ENCODE results near the gene ASAP2. TPM values are rescaled to one million over a fixed set of nuclear protein-coding genes. Genes with fewer than 3 reads are reported as not detected.

Gene ASAP2
- total RNA-seq, 2 donors from 2014 or later: 58.1 to 61.7 TPM

DNA sequence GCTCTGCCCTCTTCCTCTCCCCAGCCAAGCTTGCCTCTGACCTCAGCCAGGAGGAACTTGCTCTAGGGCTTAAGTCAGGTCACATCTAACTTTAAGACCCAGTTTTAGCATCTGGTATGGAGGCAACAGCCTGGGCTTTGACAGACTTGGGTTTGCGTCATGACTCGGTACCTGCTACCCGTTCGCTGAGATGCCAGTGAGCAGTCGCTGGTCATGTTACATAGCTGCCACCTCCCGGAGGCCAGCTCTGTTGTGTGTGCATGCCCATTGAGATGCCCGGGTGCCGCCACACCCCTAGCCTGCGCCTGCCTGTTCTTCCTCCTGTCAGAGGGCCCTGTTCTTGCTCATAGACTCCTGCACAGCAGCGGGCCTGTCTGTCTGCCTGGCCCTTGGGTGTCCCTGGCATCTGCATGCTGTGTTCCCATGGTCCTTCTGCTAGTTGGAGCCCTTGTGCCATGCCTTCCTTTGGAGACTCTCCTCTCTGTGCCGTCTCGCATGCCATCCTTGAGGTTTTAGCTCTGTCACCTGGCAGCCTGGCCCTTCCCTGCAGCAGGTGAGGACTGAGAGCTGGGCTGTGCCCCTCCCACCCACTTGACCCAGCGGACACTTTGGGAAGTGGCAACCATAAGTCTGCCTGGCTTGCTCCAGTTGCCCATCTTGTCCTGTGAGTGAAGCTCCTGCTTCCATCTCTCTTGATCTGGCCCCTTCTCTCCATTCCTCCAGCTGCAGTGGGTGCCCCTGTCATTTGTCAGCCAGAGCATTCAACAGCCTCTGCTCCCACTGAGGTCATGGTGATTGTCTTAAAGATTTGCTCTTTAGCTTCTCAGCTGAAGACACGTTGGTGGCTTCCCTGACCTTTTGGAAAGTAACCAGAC is 24.9 kb downstream of the ASAP2 start:
- Histone ChIP-seq H3K36me3 (no peaks in the 10 kb centered on the region), H3K27ac (no peak overlapping the region), H3K4me3 (no peak overlapping the region), H3K9me3 (no peaks in the 10 kb centered on the region), H3K9ac (ENCODE audit: low read depth in 2 of 2, low read length in 2 of 2) (no peak overlapping the region), H3K27me3 (no peaks in the 10 kb centered on the region), H3K4me1 (peaks cover 24% of the 10 kb centered on the region)
- no peak for TF ChIP-seq CTCF (IDR thresholded peaks at IDR 0.05)
- intact Hi-C loops (cut with DNase I): no loop called here
- peak; percentile 60 for DNase-seq

GRCh38 chr2:9232166-9232479 is 25.5 kb downstream of the ASAP2 start:
- TF ChIP-seq CTCF (IDR thresholded peaks at IDR 0.05): no peak
- no peak overlapping the region for H3K4me3 ChIP-seq
- no peaks in the 10 kb centered on the region for H3K9me3 ChIP-seq
- no peak overlapping the region for H3K9ac ChIP-seq (ENCODE audit: low read depth in 2 of 2, low read length in 2 of 2)
- no peak for DNase-seq
- H3K4me1 ChIP-seq: peaks cover 24% of the 10 kb centered on the region
- no peaks in the 10 kb centered on the region for H3K36me3 ChIP-seq
- no peak overlapping the region for H3K27ac ChIP-seq
- intact Hi-C loops (cut with DNase I): no loop called here
- no peaks in the 10 kb centered on the region for H3K27me3 ChIP-seq

- H3K4me1 ChIP-seq: peaks cover 24% of the 10 kb centered on the region
- intact Hi-C loops (cut with DNase I): no loop called here
- no peaks in the 10 kb centered on the region for H3K36me3 ChIP-seq
- no peak overlapping the region for H3K4me3 ChIP-seq
- no peak overlapping the region for H3K9ac ChIP-seq (ENCODE audit: low read depth in 2 of 2, low read length in 2 of 2)
- no peaks in the 10 kb centered on the region for H3K27me3 ChIP-seq
- no peak for TF ChIP-seq CTCF (IDR thresholded peaks at IDR 0.05)
- no peak overlapping the region for H3K27ac ChIP-seq
- no peak for DNase-seq
- H3K9me3 ChIP-seq: no peaks in the 10 kb centered on the region
Observed at GRCh38 chr2:9232886-9233285, 26.3 kb downstream of the ASAP2 start.

DNA sequence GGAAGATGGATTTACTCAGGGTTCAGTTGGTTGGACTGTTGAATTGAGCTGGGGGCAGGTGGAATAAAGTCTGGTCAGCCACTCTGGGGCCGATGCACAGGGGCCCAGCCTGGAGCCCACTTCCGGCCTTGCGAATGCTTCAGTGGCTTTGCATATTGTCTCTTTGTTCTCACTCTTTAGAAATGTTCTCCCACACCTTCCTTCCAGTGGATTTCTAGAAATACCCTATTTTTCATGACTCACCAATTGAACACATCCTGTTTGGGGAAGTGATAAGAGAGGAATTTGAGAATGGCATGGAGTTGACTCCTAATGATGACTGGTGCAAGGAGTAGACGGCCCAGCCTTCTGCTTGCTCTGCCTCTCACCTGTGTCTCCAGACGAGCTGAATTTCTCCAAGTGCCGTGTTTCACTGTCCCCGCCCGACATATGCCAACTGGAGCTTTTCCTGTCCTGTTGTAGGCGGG is 28.1 kb downstream of the ASAP2 start:
- Histone ChIP-seq H3K36me3 (no peaks in the 10 kb centered on the region), H3K27me3 (no peaks in the 10 kb centered on the region), H3K9me3 (no peaks in the 10 kb centered on the region), H3K27ac (peak overlapping the region; percentile 39), H3K9ac (ENCODE audit: low read depth in 2 of 2, low read length in 2 of 2) (no peak overlapping the region), H3K4me1 (peaks cover 24% of the 10 kb centered on the region), H3K4me3 (no peak overlapping the region)
- no peak for TF ChIP-seq CTCF (IDR thresholded peaks at IDR 0.05)
- no peak for DNase-seq
- intact Hi-C loops (cut with DNase I): no loop called here

GRCh38 chr2:9235147-9236044 is 28.8 kb downstream of the ASAP2 start:
- H3K36me3 ChIP-seq: no peaks in the 10 kb centered on the region
- TF ChIP-seq CTCF (IDR thresholded peaks at IDR 0.05): no peak
- peaks cover 23% of the 10 kb centered on the region for H3K4me1 ChIP-seq
- H3K27me3 ChIP-seq: no peaks in the 10 kb centered on the region
- DNase-seq: no peak
- no peak overlapping the region for H3K4me3 ChIP-seq
- peak overlapping the region in 1 of 2 donors; percentile 5 for H3K9ac ChIP-seq (ENCODE audit: low read depth in 2 of 2, low read length in 2 of 2)
- intact Hi-C loops (cut with DNase I): no loop called here
- H3K27ac ChIP-seq: peak overlapping the region; percentile 39
- H3K9me3 ChIP-seq: no peaks in the 10 kb centered on the region

Data from colonic mucosa (tissue), 4 donors.